HepG2 (cell line): ENCODE data around the gene AADACL4. TPM values are rescaled to one million over a fixed set of nuclear protein-coding genes. Genes with fewer than 3 reads are reported as not detected.

ENCODE experiments used
- ATAC-seq: fragments of 200-7000 bp; cut with Tn5 transposase; 3 replicates; pipeline ENCODE4 v1.9.1; 2020; ENCODE audit warnings: mild to moderate bottlenecking, moderate library complexity
- BruUV-seq: library from RNA; stranded (reverse); fragments of 400-500 nt; replicated peaks from 2 replicates; lab custom pipeline; 2021; lab: Mats Ljungman, UMichigan
- CTCF ChIA-PET: fragments of 300-600 bp; formaldehyde crosslinking; extraction: SDS; loops from one replicate; lab custom pipeline; 2021; ENCODE audit warnings: low total read pairs, inconsistent platforms, low intra/inter-chr PET ratio; lab: Yijun Ruan, JAX
- POLR2A ChIA-PET: fragments of 350-600 bp; sonication (Branson Sonifier 250); formaldehyde crosslinking; loops from one replicate; lab custom pipeline; 2020; ENCODE audit warnings: antibody characterized with exemption, inconsistent platforms; lab: Yijun Ruan, JAX
- DNase-seq: peaks from one replicate; pipeline ENCODE4 v3.0.0-alpha.2; 2015; ENCODE audit warnings: low spot score
- FAIRE-seq: peaks from 3 replicates; lab custom pipeline; 2011; peaks lifted over from hg19 to GRCh38; lab: Jason Lieb, UNC
- H2AFZ ChIP-seq: one replicate; pipeline ENCODE4 v1.6.1; 2011; ENCODE audit warnings: low read length, inconsistent platforms
- H3K27ac ChIP-seq: fragments of 300-600 bp; 3 replicates; pipeline ENCODE4 v1.8.0; 2011; ENCODE audit warnings: mixed run types, mild to moderate bottlenecking, mixed read lengths, low read length, inconsistent platforms; ENCODE audit not compliant: insufficient read depth; ENCODE audit errors: extremely low read length
- H3K27me3 ChIP-seq, 2 experiments: fragments of 200-600 bp in 1 of 2; 2 replicates in 1 of 2; 3 replicates in 1 of 2; pipeline versions ENCODE4 v1.6.0 to v1.8.0; 2011; ENCODE audit warnings: low read length in 2 of 2, mild to moderate bottlenecking in 2 of 2, moderate library complexity in 2 of 2, inconsistent platforms in 1 of 2; ENCODE audit not compliant: insufficient read depth in 2 of 2, control insufficient read depth in 1 of 2
- H3K36me3 ChIP-seq, 2 experiments: fragments of 200-600 bp in 1 of 2; replicated peaks in 1 of 2; 2 replicates in 1 of 2; 3 replicates in 1 of 2; pipeline versions ENCODE4 v1.5.1 to v1.8.0; 2011; ENCODE audit warnings: low read length in 2 of 2, inconsistent platforms in 1 of 2; ENCODE audit not compliant: insufficient read depth in 2 of 2, control insufficient read depth in 1 of 2
- H3K4me1 ChIP-seq: 2 replicates; pipeline ENCODE4 v1.5.1; 2012; ENCODE audit warnings: low read length, inconsistent platforms; ENCODE audit not compliant: insufficient read depth
- H3K4me2 ChIP-seq: 2 replicates; pipeline ENCODE4 v1.6.0; 2011; ENCODE audit warnings: low read depth, low read length, inconsistent platforms
- H3K4me3 ChIP-seq, 3 experiments: fragments of 200-600 bp in 1 of 3; sonication (generic), shearing (Covaris generic) in 1 of 3; replicated peaks in 1 of 3; 2 replicates each; pipeline ENCODE4 v1.5.1; 2011 to 2016; ENCODE audit warnings: low read length in 3 of 3, inconsistent platforms in 2 of 3, low read depth in 2 of 3, mild to moderate bottlenecking in 2 of 3, control low read depth in 1 of 3, mixed read lengths in 1 of 3; ENCODE audit not compliant: insufficient read depth in 1 of 3
- H3K79me2 ChIP-seq: one replicate; pipeline ENCODE4 v1.6.1; 2011; ENCODE audit warnings: low read length, inconsistent platforms; ENCODE audit not compliant: insufficient read depth
- H3K9ac ChIP-seq: 2 replicates; pipeline ENCODE4 v1.6.0; 2011; ENCODE audit warnings: mild to moderate bottlenecking, low read depth, low read length, inconsistent platforms; ENCODE audit not compliant: insufficient read depth
- H3K9me3 ChIP-seq: 2 replicates; pipeline ENCODE4 v1.5.1; 2012; ENCODE audit warnings: mild to moderate bottlenecking, low read length
- H4K20me1 ChIP-seq: 2 replicates; pipeline ENCODE4 v1.6.0; 2011; ENCODE audit warnings: inconsistent platforms, mild to moderate bottlenecking, low read length, moderate library complexity; ENCODE audit not compliant: insufficient read depth
- ARID4A ChIP-seq: sonication (generic); formaldehyde crosslinking; IDR thresholded peaks from 2 replicates; pipeline ENCODE4 v1.5.0; 2020; ENCODE audit warnings: mild to moderate bottlenecking, missing genetic modification reagents, borderline replicate concordance
- KLF13 ChIP-seq: sonication (generic); formaldehyde crosslinking; IDR thresholded peaks from 2 replicates; pipeline ENCODE4 v1.4.0; 2020; ENCODE audit warnings: mild to moderate bottlenecking, missing genetic modification reagents
- SIN3A ChIP-seq: IDR thresholded peaks from 2 replicates; pipeline ENCODE4 v1.6.1; 2011; ENCODE audit warnings: low read depth, mild to moderate bottlenecking, control low read depth, low read length, borderline replicate concordance
- TGIF2 ChIP-seq: IDR thresholded peaks from 2 replicates; pipeline ENCODE4 v1.6.1; 2016; ENCODE audit warnings: control low read depth, missing compliant biosample characterization
- ZKSCAN8 ChIP-seq: IDR thresholded peaks from 2 replicates; pipeline ENCODE4 v1.6.1; 2016; ENCODE audit warnings: borderline replicate concordance, missing genetic modification reagents, missing compliant biosample characterization
- ZNF512 ChIP-seq: sonication (generic); formaldehyde crosslinking; IDR thresholded peaks from 2 replicates; pipeline ENCODE4 v1.4.0; 2020; ENCODE audit warnings: mild to moderate bottlenecking, missing genetic modification reagents
- ZNF841 ChIP-seq: sonication (generic); formaldehyde crosslinking; IDR thresholded peaks from 2 replicates; pipeline ENCODE4 v1.8.1; 2023; ENCODE audit warnings: missing genetic modification reagents, borderline replicate concordance
- WGBS: methylation state at CpG from one replicate; pipeline ENCODE4 v1.1.6; 2017; ENCODE audit warnings: low lambda C conversion rate; 5-methylcytosine and 5-hydroxymethylcytosine counted together
- in situ Hi-C: cut with HindIII; loops from 2 replicates; pipeline ENCODE4 v1.10.0; 2017; ENCODE audit warnings: low pct_unique_long_range_greater_than_20kb; ENCODE audit not compliant: extremely low pct_ligation_motif_present
- intact Hi-C: fragments of 100-400 bp; cut with micrococcal nuclease; formaldehyde crosslinking; loops from one replicate; pipeline ENCODE4 v1.10.0; 2022; ENCODE audit not compliant: unreplicated experiment
- polyA plus RNA-seq, 8 experiments: library from polyadenylated mRNA; depleted of rRNA in 3 of 8; stranded (reverse) in 7 of 8; unstranded in 1 of 8; fragments of >200 nt; fragmentation: Illumina TruSeq in 4 of 8; extraction: Trizol in 4 of 8; gene quantifications; 2 replicates each; pipeline versions ENCODE4 v1.2.1 to v1.2.3, GENCODE V29; 2011 to 2016; ENCODE audit warnings: low read depth in 4 of 8, missing spikeins in 1 of 8, mixed read lengths in 1 of 8; ENCODE audit not compliant: insufficient read depth in 1 of 8
- total RNA-seq, 5 experiments: library from RNA; depleted of rRNA; stranded (reverse); fragments of >200 nt; fragmentation: Illumina TruSeq; extraction: Trizol; gene quantifications; 2 replicates each; pipeline ENCODE4 v1.2.3, GENCODE V29; 2016; ENCODE audit warnings: low read depth in 1 of 5
- TF ChIP-seq, protein P1 (sequence below): sonication (generic); formaldehyde crosslinking; IDR thresholded peaks from 2 replicates; pipeline ENCODE4 v1.4.0; 2020; ENCODE audit warnings: mild to moderate bottlenecking, missing genetic modification reagents
- TF ChIP-seq, protein P2 (sequence below): IDR thresholded peaks from 2 replicates; pipeline ENCODE4 v1.6.1; 2016

AADACL4 gene
- total and polyA plus RNA-seq, 2 of the 13 experiments (the other 11 are each of a cell fraction or from before 2014, with no cell fraction given), result not detected

GRCh38 chr1:12657060-12657884 lies 13.4 kb downstream of the AADACL4 start:
- H2AFZ ChIP-seq, result no peak overlapping the region
- H3K79me2 ChIP-seq, result no peaks in the 10 kb centered on the region
- no TSS peak for BruUV-seq
- H3K9ac ChIP-seq, result no peak overlapping the region
- no peak for ATAC-seq
- no peak overlapping the region for H3K27ac ChIP-seq
- peaks cover 2 to 12% of the 10 kb centered on the region in 2 experiments; a peak in 2 of 5 replicates for H3K27me3 ChIP-seq
- POLR2A ChIA-PET, result interaction anchor here (1.9 kb wide), 1 partner anchor 38 kb away, joined by 6 read pairs; no protein-coding TSS in a partner anchor
- H3K4me2 ChIP-seq, result no peak overlapping the region
- intact Hi-C loops (no loop called here), in situ Hi-C loops (loop anchor here (5.0 to 25.0 kb wide), 3 partner anchors 345 to 545 kb away; no protein-coding TSS in a partner anchor)
- no peak overlapping the region for H3K4me3 ChIP-seq
- no peaks in the 10 kb centered on the region for H3K36me3 ChIP-seq
- H3K9me3 ChIP-seq, result no peaks in the 10 kb centered on the region
- no peak for FAIRE-seq
- DNase-seq, result no peak
- CTCF ChIA-PET, result interaction anchor here (3.1 kb wide), 1 partner anchor 343 kb away, joined by 25 read pairs; no protein-coding TSS in a partner anchor
- WGBS, result 77% methylated on average over 13 of the region's 13 CpGs
- H4K20me1 ChIP-seq, result no peaks in the 10 kb centered on the region
- H3K4me1 ChIP-seq, result peaks cover 21% of the 10 kb centered on the region
- TF ChIP-seq ZKSCAN8 (CRISPR knock-in tag) (no peak), SIN3A (no peak), ZNF841 (CRISPR knock-in tag) (no peak), ZNF512 (no peak), ARID4A (CRISPR knock-in tag) (no peak), KLF13 (CRISPR knock-in tag) (no peak), TGIF2 (no peak)
- TF ChIP-seq, protein P1, sequence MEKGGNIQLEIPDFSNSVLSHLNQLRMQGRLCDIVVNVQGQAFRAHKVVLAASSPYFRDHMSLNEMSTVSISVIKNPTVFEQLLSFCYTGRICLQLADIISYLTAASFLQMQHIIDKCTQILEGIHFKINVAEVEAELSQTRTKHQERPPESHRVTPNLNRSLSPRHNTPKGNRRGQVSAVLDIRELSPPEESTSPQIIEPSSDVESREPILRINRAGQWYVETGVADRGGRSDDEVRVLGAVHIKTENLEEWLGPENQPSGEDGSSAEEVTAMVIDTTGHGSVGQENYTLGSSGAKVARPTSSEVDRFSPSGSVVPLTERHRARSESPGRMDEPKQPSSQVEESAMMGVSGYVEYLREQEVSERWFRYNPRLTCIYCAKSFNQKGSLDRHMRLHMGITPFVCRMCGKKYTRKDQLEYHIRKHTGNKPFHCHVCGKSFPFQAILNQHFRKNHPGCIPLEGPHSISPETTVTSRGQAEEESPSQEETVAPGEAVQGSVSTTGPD, result no peak
- TF ChIP-seq, protein P2, sequence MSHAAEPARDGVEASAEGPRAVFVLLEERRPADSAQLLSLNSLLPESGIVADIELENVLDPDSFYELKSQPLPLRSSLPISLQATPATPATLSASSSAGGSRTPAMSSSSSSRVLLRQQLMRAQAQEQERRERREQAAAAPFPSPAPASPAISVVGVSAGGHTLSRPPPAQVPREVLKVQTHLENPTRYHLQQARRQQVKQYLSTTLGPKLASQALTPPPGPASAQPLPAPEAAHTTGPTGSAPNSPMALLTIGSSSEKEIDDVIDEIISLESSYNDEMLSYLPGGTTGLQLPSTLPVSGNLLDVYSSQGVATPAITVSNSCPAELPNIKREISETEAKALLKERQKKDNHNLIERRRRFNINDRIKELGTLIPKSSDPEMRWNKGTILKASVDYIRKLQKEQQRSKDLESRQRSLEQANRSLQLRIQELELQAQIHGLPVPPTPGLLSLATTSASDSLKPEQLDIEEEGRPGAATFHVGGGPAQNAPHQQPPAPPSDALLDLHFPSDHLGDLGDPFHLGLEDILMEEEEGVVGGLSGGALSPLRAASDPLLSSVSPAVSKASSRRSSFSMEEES, result no peak
